CD14-positive monocyte (primary cell): Measurements from ENCODE around the gene IPO11. TPM values are rescaled to one million over a fixed set of nuclear protein-coding genes. Genes with fewer than 3 reads are reported as not detected.

Experiments used
- DNase-seq, 3 donors: peaks; one replicate each; pipeline ENCODE4 v3.0.0-alpha.2; 2011 to 2022
- H2AFZ ChIP-seq: 2 replicates; pipeline ENCODE4 v1.6.0; 2012; ENCODE audit warnings: mild to moderate bottlenecking, low read depth, low read length, inconsistent platforms; ENCODE audit not compliant: insufficient read depth, poor library complexity, severe bottlenecking
- H3K27ac ChIP-seq, 2 donors: 1 replicate in 1 of 2; 2 replicates in 1 of 2; pipeline ENCODE4 v1.5.1; 2012 to 2013; ENCODE audit warnings: low read length in 2 of 2, control low read depth in 1 of 2, inconsistent platforms in 1 of 2, low read depth in 1 of 2, mild to moderate bottlenecking in 1 of 2
- H3K27me3 ChIP-seq, 2 donors: one replicate each; pipeline versions ENCODE4 v1.6.0 to v1.6.1; 2011 to 2013; ENCODE audit warnings: low read length in 2 of 2; ENCODE audit not compliant: control insufficient read depth in 2 of 2, insufficient read depth in 2 of 2
- H3K36me3 ChIP-seq, 2 donors: replicated peaks in 1 of 2; 1 replicate in 1 of 2; 2 replicates in 1 of 2; pipeline versions ENCODE4 v1.5.1 to v1.6.1; 2012 to 2013; ENCODE audit warnings: low read length in 2 of 2, control low read depth in 1 of 2, inconsistent platforms in 1 of 2, mild to moderate bottlenecking in 1 of 2; ENCODE audit not compliant: insufficient read depth in 2 of 2, control insufficient read depth in 1 of 2
- H3K4me1 ChIP-seq, 2 donors: 1 replicate in 1 of 2; 2 replicates in 1 of 2; pipeline versions ENCODE4 v1.5.1 to v1.6.1; 2012 to 2013; ENCODE audit warnings: low read length in 2 of 2, control low read depth in 1 of 2, inconsistent platforms in 1 of 2, mild to moderate bottlenecking in 1 of 2, moderate library complexity in 1 of 2; ENCODE audit not compliant: insufficient read depth in 2 of 2, control insufficient read depth in 1 of 2
- H3K4me2 ChIP-seq: replicated peaks from 2 replicates; pipeline ENCODE3; 2012; ENCODE audit warnings: low read length, moderate library complexity, mild to moderate bottlenecking; ENCODE audit not compliant: poor library complexity, severe bottlenecking; ENCODE audit errors: extremely low read depth
- H3K4me3 ChIP-seq, 3 experiments: fragments of 200-600 bp in 1 of 3; sonication (generic) in 1 of 3; replicated peaks in 1 of 3; 1 replicate in 2 of 3; 2 replicates in 1 of 3; pipeline ENCODE4 v1.5.1; 2011 to 2013; ENCODE audit warnings: low read length in 3 of 3, mild to moderate bottlenecking in 3 of 3, control low read depth in 2 of 3, low read depth in 2 of 3, inconsistent platforms in 1 of 3, moderate library complexity in 1 of 3
- H3K79me2 ChIP-seq: 2 replicates; pipeline ENCODE4 v1.6.0; 2012; ENCODE audit warnings: mild to moderate bottlenecking, control low read depth, inconsistent platforms, low read length, moderate library complexity; ENCODE audit not compliant: insufficient read depth
- H3K9ac ChIP-seq: 2 replicates; pipeline ENCODE4 v1.6.0; 2017; ENCODE audit warnings: low read length, mild to moderate bottlenecking; ENCODE audit not compliant: insufficient read depth, poor library complexity, severe bottlenecking
- H3K9me3 ChIP-seq, 2 donors: replicated peaks in 1 of 2; 1 replicate in 1 of 2; 2 replicates in 1 of 2; pipeline versions ENCODE4 v1.5.1 to v1.6.1; 2012 to 2013; ENCODE audit warnings: low read length in 2 of 2, control low read depth in 1 of 2; ENCODE audit not compliant: control insufficient read depth in 1 of 2, insufficient read depth in 1 of 2
- H4K20me1 ChIP-seq: 2 replicates; pipeline ENCODE4 v1.6.0; 2012; ENCODE audit warnings: mild to moderate bottlenecking, low read length, control low read depth, moderate library complexity; ENCODE audit not compliant: insufficient read depth
- H3K27ac Mint-ChIP-seq, 7 donors: one replicate each; pipeline ENCODE4 v1.8.0; 2020; ENCODE audit warnings: mild to moderate bottlenecking in 7 of 7, mixed read lengths in 7 of 7, moderate library complexity in 6 of 7, inconsistent platforms in 2 of 7
- H3K27me3 Mint-ChIP-seq, 3 donors: one replicate each; pipeline ENCODE4 v1.8.0; 2021 to 2022; ENCODE audit warnings: low read depth in 3 of 3, mild to moderate bottlenecking in 3 of 3, mixed read lengths in 3 of 3, moderate library complexity in 3 of 3, inconsistent platforms in 1 of 3
- H3K36me3 Mint-ChIP-seq, 2 donors: one replicate each; pipeline ENCODE4 v1.8.0; 2020; ENCODE audit warnings: mixed read lengths in 2 of 2, inconsistent platforms in 1 of 2, mild to moderate bottlenecking in 1 of 2
- H3K4me1 Mint-ChIP-seq: one replicate; pipeline ENCODE4 v1.8.0; 2020; ENCODE audit warnings: mild to moderate bottlenecking, mixed read lengths
- H3K4me3 Mint-ChIP-seq, 2 donors: one replicate each; pipeline ENCODE4 v1.8.0; 2020; ENCODE audit warnings: mild to moderate bottlenecking in 2 of 2, mixed read lengths in 2 of 2, moderate library complexity in 1 of 2
- H3K9me3 Mint-ChIP-seq, 7 donors: one replicate each; pipeline ENCODE4 v1.8.0; 2020 to 2022; ENCODE audit warnings: mixed read lengths in 7 of 7, mild to moderate bottlenecking in 6 of 7, moderate library complexity in 6 of 7, inconsistent platforms in 2 of 7
- CTCF ChIP-seq: fragments of 200-600 bp; IDR thresholded peaks from one replicate; pipeline ENCODE4 v1.8.0; 2022; ENCODE audit warnings: antibody characterized with exemption, mild to moderate bottlenecking
- WGBS: methylation state at CpG from one replicate; pipeline ENCODE4 v1.1.5; 2013; ENCODE audit warnings: missing lambda C conversion rate; ENCODE audit not compliant: insufficient coverage; 5-methylcytosine and 5-hydroxymethylcytosine counted together
- intact Hi-C, 2 donors: fragments of 100-400 bp; cut with micrococcal nuclease; formaldehyde crosslinking; loops; one replicate each; pipeline versions ENCODE4 v1.15.0 to v1.15.1; 2023
- polyA plus RNA-seq, 3 donors: library from polyadenylated mRNA; depleted of rRNA in 1 of 3; unstranded in 2 of 3; stranded (reverse) in 1 of 3; fragments of 300-500 nt in 2 of 3; fragments of >200 nt in 1 of 3; fragmentation: Illumina TruSeq in 2 of 3; gene quantifications; 1 replicate in 2 of 3; 2 replicates in 1 of 3; pipeline ENCODE4 v1.2.3, GENCODE V29; 2012 to 2021

IPO11 gene
- polyA plus RNA-seq, 3 donors, result 4.4 to 5.5 (median 5.3) TPM

GRCh38 chr5:62432621-62433064, 20.1 kb downstream of the IPO11 start:
- Mint-ChIP-seq H3K4me1 (peaks cover 33% of the 10 kb centered on the region), H3K4me3 (peak overlapping the region in 1 of 2 donors; percentile 78), H3K27ac (peak overlapping the region; percentile 11 to 87 (median 75)), H3K27me3 (no peaks in the 10 kb centered on the region), H3K9me3 (no peaks in the 10 kb centered on the region), H3K36me3 (peaks cover 2 to 8% of the 10 kb centered on the region in 2 donors)
- 20% methylated on average over 1 of the region's 5 CpGs for WGBS
- Histone ChIP-seq H3K4me2 (peak overlapping the region; percentile 31), H4K20me1 (peaks cover 3% of the 10 kb centered on the region), H3K36me3 (peaks cover 0 to 2% of the 10 kb centered on the region in 2 donors), H3K4me3 (peak overlapping the region in 1 of 3 experiments; percentile 20), H3K4me1 (peaks cover 23 to 26% of the 10 kb centered on the region in 2 donors), H3K9me3 (no peaks in the 10 kb centered on the region), H3K79me2 (peaks cover 57% of the 10 kb centered on the region), H3K27ac (peak overlapping the region in 1 of 2 donors; percentile 73), H3K9ac (peak overlapping the region; percentile 36), H2AFZ (peak overlapping the region; percentile 19), H3K27me3 (no peaks in the 10 kb centered on the region)
- TF ChIP-seq CTCF, result no peak
- intact Hi-C loops, result no loop called here
- no peak for DNase-seq

- 100% methylated on average over 1 of the region's 5 CpGs for WGBS
- H3K4me2 ChIP-seq, result no peak overlapping the region
- peaks cover 14 to 62% of the 10 kb centered on the region in 2 donors for H3K36me3 ChIP-seq
- no peaks in the 10 kb centered on the region for H3K27me3 ChIP-seq
- DNase-seq, result no peak
- H3K4me1 Mint-ChIP-seq, result no peaks in the 10 kb centered on the region
- H3K36me3 Mint-ChIP-seq, result peaks cover 28 to 42% of the 10 kb centered on the region in 2 donors
- H3K27ac ChIP-seq, result no peak overlapping the region
- H4K20me1 ChIP-seq, result no peaks in the 10 kb centered on the region
- no peaks in the 10 kb centered on the region for H3K4me1 ChIP-seq
- H3K27ac Mint-ChIP-seq, result no peak overlapping the region
- H3K9me3 ChIP-seq, result no peaks in the 10 kb centered on the region
- no peak overlapping the region for H3K4me3 Mint-ChIP-seq
- H3K27me3 Mint-ChIP-seq, result peaks cover 0 to 3% (median 0%) of the 10 kb centered on the region in 3 donors
- no peak overlapping the region for H2AFZ ChIP-seq
- no peak overlapping the region for H3K4me3 ChIP-seq
- H3K9me3 Mint-ChIP-seq, result peaks cover 0 to 3% (median 0%) of the 10 kb centered on the region in 7 donors
- no peaks in the 10 kb centered on the region for H3K79me2 ChIP-seq
- intact Hi-C loops, result no loop called here
- H3K9ac ChIP-seq, result no peak overlapping the region
- TF ChIP-seq CTCF, result no peak
Measured at GRCh38 chr5:62448528-62448927, 36.0 kb downstream of the IPO11 start.
